ENCODE data around the gene DISP3. TPM values are rescaled to one million over a fixed set of nuclear protein-coding genes. Genes with fewer than 3 reads are reported as not detected.

The DISP3 gene
- total and polyA plus RNA-seq, 2 of the 13 experiments (the other 11 are each of a cell fraction or from before 2014, with no cell fraction given) = 0.08 to 0.13 TPM

DNA sequence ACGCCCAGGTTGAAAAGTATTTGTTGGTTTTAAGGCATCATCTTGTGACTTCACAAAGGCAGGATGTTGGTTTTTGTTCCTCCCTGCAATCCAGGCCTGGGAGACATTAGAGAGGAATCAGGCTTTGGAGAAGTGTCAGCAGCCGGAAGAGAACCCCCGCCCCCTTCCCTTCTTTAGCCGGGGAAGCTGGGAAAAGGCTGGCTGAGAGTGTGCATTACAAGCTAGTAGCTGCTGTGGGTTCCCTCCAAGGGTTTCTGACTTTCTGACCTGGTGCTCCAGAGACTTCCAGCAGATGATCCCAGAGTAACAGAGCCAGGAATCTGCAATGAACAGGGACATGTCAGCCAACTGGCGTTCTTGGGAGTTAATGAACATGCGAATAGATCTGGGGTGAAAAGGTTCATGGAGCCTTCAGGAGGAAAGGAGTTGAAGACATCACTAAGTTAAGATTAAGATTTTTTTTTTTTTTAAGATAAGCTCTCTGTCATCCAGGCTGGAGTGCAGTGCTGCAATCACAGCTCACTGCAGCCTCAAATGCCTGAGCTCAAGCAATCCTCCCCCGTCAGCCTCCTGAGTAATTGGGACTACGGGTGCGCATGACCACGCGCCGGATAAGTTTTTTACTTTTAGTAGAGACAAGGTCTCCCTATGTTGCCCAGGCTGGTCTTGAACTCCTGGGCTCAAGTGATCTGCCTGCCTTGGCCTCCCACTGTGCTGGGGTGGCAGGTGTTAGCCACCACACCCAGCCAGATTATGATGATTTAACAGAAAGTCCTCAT, 7.5 kb downstream of the DISP3 start:
- H2AFZ ChIP-seq (ENCODE audit: low read length) = no peak overlapping the region
- no peaks in the 10 kb centered on the region for H3K36me3 ChIP-seq (replicated peaks in 1 of 2; ENCODE audit: control insufficient read depth in 1 of 2, insufficient read depth in 2 of 2, low read length in 2 of 2)
- no peak overlapping the region for H3K9ac ChIP-seq (ENCODE audit: insufficient read depth, low read depth, low read length)
- POLR2A ChIA-PET = no interaction called here
- no peak overlapping the region for H3K27ac ChIP-seq (ENCODE audit: extremely low read length, insufficient read depth, low read length)
- ATAC-seq (no peak), DNase-seq (ENCODE audit: low spot score) (no peak), FAIRE-seq (no peak)
- H3K4me1 ChIP-seq (ENCODE audit: insufficient read depth, low read length) = no peaks in the 10 kb centered on the region
- in situ Hi-C loops (cut with HindIII; ENCODE audit: extremely low pct_ligation_motif_present, low pct_unique_long_range_greater_than_20kb) (no loop called here), intact Hi-C loops (cut with micrococcal nuclease; ENCODE audit: unreplicated experiment) (no loop called here)
- CTCF ChIA-PET (ENCODE audit: low intra/inter-chr PET ratio, low total read pairs) = no interaction called here
- TF ChIP-seq SAFB2 (CRISPR knock-in tag; IDR thresholded peaks at IDR 0.05; ENCODE audit: borderline replicate concordance, low read depth) (no peak), RORA (CRISPR knock-in tag; IDR thresholded peaks at IDR 0.05) (no peak), ZNF552 (CRISPR knock-in tag; IDR thresholded peaks at IDR 0.05; ENCODE audit: borderline replicate concordance) (no peak), GZF1 (CRISPR knock-in tag; IDR thresholded peaks at IDR 0.05) (no peak)
- H4K20me1 ChIP-seq (ENCODE audit: insufficient read depth, low read length) = no peaks in the 10 kb centered on the region
- peaks cover 6 to 56% of the 10 kb centered on the region in 2 experiments for H3K27me3 ChIP-seq (ENCODE audit: control insufficient read depth in 1 of 2, insufficient read depth in 2 of 2, low read length in 2 of 2)
- no peaks in the 10 kb centered on the region for H3K79me2 ChIP-seq (ENCODE audit: insufficient read depth, low read length)
- H3K4me3 ChIP-seq (replicated peaks in 1 of 3; ENCODE audit: insufficient read depth in 1 of 3, low read depth in 2 of 3, low read length in 3 of 3) = no peak overlapping the region
- H3K4me2 ChIP-seq (ENCODE audit: low read depth, low read length) = no peak overlapping the region
- WGBS (ENCODE audit: low lambda C conversion rate) = 44% methylated on average over 12 of the region's 12 CpGs
- no TSS peak for BruUV-seq (replicated peaks)
- no peaks in the 10 kb centered on the region for H3K9me3 ChIP-seq (ENCODE audit: low read length)

DNA sequence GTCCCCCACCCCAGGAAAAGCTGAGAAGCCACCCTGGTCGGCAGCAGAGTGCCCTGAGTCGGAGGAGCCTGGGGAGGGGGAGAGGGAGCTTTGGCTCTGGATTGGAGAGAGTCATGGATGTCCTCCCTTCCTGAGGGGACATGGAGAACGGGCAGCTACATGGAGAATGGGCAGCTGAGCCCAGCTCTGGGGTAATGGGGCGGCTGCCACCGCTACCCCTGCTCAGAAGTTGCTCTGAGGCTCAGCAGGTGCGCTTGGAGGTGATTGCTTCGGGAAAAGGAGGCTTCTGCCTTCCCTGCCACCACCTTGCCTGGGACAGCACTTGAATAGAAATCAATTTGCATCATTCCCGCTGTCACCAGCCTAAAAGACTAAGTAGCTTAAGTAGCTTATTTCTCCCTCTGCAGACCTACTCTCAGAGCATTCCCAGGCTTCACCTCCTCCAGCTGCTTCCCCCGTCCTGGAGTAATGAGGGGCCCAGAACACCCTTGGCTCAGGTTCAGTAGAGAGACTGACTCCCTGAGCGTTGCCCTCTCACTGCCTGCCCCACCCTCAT, 8.3 kb downstream of the DISP3 start:
- BruUV-seq (replicated peaks) = no TSS peak
- H3K4me3 ChIP-seq (replicated peaks in 1 of 3; ENCODE audit: insufficient read depth in 1 of 3, low read depth in 2 of 3, low read length in 3 of 3) = no peak overlapping the region
- H3K36me3 ChIP-seq (replicated peaks in 1 of 2; ENCODE audit: control insufficient read depth in 1 of 2, insufficient read depth in 2 of 2, low read length in 2 of 2) = no peaks in the 10 kb centered on the region
- H3K9me3 ChIP-seq (ENCODE audit: low read length) = no peaks in the 10 kb centered on the region
- no peak overlapping the region for H2AFZ ChIP-seq (ENCODE audit: low read length)
- H3K9ac ChIP-seq (ENCODE audit: insufficient read depth, low read depth, low read length) = no peak overlapping the region
- no peak overlapping the region for H3K27ac ChIP-seq (ENCODE audit: extremely low read length, insufficient read depth, low read length)
- CTCF ChIA-PET (ENCODE audit: low intra/inter-chr PET ratio, low total read pairs) = no interaction called here
- POLR2A ChIA-PET = no interaction called here
- in situ Hi-C loops (cut with HindIII; ENCODE audit: extremely low pct_ligation_motif_present, low pct_unique_long_range_greater_than_20kb) = no loop called here
- no peaks in the 10 kb centered on the region for H4K20me1 ChIP-seq (ENCODE audit: insufficient read depth, low read length)
- no peak overlapping the region for H3K4me2 ChIP-seq (ENCODE audit: low read depth, low read length)
- DNase-seq (ENCODE audit: low spot score) (no peak), FAIRE-seq (no peak), ATAC-seq (no peak)
- peaks cover 6 to 55% of the 10 kb centered on the region in 2 experiments for H3K27me3 ChIP-seq (ENCODE audit: control insufficient read depth in 1 of 2, insufficient read depth in 2 of 2, low read length in 2 of 2)
- H3K79me2 ChIP-seq (ENCODE audit: insufficient read depth, low read length) = no peaks in the 10 kb centered on the region
- intact Hi-C loops (cut with micrococcal nuclease; ENCODE audit: unreplicated experiment) = no loop called here
- H3K4me1 ChIP-seq (ENCODE audit: insufficient read depth, low read length) = no peaks in the 10 kb centered on the region
- no CpG with 5 or more reads among the region's 10 CpGs for WGBS (ENCODE audit: low lambda C conversion rate)
- no peak for TF ChIP-seq ZFP36L1 (CRISPR knock-in tag; IDR thresholded peaks at IDR 0.05)
- TF ChIP-seq ZNF17 (CRISPR knock-in tag; IDR thresholded peaks at IDR 0.05) = no peak
- TF ChIP-seq, protein P1, sequence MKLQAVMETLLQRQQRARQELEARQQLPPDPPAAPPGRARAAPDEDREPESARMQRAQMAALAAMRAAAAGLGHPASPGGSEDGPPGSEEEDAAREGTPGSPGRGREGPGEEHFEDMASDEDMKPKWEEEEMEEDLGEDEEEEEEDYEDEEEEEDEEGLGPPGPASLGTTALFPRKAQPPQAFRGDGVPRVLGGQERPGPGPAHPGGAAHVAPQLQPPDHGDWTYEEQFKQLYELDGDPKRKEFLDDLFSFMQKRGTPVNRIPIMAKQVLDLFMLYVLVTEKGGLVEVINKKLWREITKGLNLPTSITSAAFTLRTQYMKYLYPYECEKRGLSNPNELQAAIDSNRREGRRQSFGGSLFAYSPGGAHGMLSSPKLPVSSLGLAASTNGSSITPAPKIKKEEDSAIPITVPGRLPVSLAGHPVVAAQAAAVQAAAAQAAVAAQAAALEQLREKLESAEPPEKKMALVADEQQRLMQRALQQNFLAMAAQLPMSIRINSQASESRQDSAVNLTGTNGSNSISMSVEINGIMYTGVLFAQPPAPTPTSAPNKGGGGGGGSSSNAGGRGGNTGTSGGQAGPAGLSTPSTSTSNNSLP (IDR thresholded peaks at IDR 0.05; ENCODE audit: low read depth, low read length) = no peak
- TF ChIP-seq, protein P2, sequence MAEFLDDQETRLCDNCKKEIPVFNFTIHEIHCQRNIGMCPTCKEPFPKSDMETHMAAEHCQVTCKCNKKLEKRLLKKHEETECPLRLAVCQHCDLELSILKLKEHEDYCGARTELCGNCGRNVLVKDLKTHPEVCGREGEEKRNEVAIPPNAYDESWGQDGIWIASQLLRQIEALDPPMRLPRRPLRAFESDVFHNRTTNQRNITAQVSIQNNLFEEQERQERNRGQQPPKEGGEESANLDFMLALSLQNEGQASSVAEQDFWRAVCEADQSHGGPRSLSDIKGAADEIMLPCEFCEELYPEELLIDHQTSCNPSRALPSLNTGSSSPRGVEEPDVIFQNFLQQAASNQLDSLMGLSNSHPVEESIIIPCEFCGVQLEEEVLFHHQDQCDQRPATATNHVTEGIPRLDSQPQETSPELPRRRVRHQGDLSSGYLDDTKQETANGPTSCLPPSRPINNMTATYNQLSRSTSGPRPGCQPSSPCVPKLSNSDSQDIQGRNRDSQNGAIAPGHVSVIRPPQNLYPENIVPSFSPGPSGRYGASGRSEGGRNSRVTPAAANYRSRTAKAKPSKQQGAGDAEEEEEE (CRISPR knock-in tag; IDR thresholded peaks at IDR 0.05; ENCODE audit: borderline replicate concordance) = no peak
- TF ChIP-seq SYNCRIP (IDR thresholded peaks at IDR 0.05; ENCODE audit: insufficient read depth, low read depth, low read length) = no peak

Measured in HepG2 (cell line).